ENCODE measurements around the gene DOCK1.
"Not testable (repeated sequence)": the region's sequence is repeated elsewhere in the genome, so short reads cannot be mapped to it uniquely, and the experiment has no call there.

DOCK1 gene
- 0 to 4.4 (median 0.13) reads per million in 9 experiments for total RNA-seq

DNA sequence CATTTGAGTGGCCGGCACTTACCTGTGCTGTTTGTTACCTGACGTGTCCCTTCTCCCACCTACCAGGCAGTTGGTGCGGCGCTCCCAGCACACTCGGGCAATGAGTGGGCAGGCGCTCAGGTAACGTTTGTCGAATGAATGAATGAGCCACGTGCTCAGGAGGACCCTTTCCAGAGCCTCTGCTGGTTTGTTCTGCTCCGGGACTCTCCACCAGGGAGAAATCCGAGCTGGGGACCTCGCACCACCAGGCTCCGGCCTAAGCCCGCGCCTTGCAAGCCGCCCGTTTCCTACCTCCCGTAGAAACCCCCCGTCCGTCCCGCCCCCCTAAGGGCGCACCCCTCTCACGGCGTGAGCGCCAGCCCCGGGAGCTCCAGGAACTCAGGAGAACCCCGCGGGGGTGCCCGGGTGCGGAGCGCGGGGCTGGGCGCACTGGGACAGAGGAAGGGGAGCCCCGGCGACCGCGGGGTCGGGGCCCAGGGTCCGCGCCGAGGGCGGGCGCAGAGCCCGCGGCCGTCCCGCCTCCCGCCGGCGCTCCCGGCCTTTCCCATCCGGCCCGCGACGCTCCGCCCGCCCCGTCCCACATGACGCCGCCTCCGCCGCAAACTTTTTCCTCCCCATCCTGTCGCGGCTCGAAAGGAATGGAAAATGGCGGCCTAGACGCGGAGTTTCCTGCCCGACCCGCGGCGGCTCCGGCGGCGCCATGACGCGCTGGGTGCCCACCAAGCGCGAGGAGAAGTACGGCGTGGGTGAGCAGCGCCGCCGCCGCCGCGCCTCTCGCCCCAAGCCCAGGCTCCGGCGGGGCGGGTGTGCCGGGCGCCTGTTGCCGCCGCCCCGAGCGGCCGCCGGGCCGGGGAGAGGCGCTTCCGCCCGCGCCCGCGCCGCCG lies at the start of gene DOCK1:
Gene DOCK1, plus strand, starts transcription at position 611 of the 884 bp plus-strand sequence. Its CDS starts 90 bp downstream, at position 701.
- Mint-ChIP-seq H3K27ac (no peak within 1 kb of the TSS), H3K36me3 (ENCODE audit: insufficient read depth) (no peaks in the 10 kb centered on the region), H3K4me1 (ENCODE audit: low read depth in 2 of 2) (peaks cover 0 to 5% of the 10 kb centered on the region in 2 donors), H3K27me3 (peaks cover 16 to 35% of the 10 kb centered on the region in 2 donors), H3K4me3 (peak within 1 kb of the TSS in 1 of 2 donors; percentile 68), H3K9me3 (peaks cover 5 to 11% of the 10 kb centered on the region in 2 donors)
- DNase-seq: no peak
- ATAC-seq (replicated peaks): peak; percentile 31

DNA sequence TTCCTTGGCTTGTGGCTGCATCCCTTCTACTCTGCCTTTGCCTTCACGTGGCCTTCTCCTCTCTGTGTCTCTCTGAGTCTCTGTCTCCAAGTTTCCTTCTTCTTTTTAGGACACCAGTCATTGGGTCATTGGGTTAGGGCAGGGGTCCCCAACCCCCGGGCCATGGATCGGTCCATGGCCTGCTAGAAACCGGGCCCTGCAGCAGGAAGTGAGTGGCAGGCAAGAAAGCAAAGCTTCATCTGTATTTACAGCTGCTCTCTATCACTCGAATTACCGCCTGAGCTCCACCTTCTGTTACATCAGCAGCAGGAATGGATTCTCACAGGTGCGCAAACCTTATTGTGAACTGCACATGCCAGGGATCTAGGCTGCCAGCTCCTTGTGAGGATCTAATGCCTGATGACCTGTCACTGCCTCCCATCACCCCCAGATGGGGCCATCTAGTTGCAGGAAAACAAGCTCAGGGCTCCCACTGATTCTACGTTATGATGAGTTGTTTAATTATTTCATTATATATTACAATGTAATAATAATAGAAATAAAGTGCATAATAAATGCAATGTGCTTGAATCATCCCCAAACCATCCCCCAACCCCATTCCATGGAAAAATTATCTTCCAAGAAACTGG lies 47.9 kb upstream of the DOCK1 start:
- Mint-ChIP-seq H3K36me3 (ENCODE audit: insufficient read depth) (no peaks in the 10 kb centered on the region), H3K4me3 (no peak overlapping the region)

DNA sequence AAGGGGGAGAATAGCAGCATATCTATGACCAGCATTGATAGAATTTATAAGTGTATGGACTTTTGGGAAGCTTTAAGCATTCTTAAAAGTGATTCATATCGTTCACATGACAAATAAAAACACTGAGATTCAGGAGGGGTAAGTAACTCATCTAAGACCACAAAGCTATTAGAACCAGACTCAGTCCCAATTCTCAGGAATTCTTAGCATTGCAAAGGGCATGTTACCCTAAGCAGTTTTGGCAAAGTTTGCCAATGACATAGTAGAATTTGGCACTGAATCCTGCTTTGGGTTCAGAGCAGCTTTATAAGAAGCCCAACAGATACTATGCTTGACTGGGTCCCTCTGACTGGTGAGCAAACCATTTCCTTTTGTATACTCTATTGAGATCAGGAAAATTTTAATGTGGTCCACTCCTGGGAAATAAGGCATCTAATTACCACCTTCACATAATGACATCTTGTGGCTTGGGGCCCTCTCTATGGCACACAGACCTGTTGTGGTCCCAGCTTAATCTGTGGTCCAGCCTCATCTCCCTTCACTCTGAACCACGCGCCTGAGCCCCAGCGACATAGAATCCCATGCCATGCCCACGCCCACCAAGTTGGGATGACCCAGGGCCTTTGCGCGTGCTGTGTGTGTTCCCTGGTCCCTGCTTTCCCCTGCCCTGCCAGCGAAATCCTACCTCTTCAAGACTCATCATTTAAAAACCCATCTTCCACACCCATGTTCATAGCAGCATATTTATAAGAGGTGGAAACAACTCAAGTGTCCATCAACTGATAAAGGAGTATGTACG lies 37.5 kb upstream of the DOCK1 start:
- no peak for DNase-seq
- Mint-ChIP-seq H3K4me1 (ENCODE audit: low read depth in 2 of 2) (no peaks in the 10 kb centered on the region), H3K27ac (no peak overlapping the region), H3K4me3 (no peak overlapping the region), H3K36me3 (ENCODE audit: insufficient read depth) (no peaks in the 10 kb centered on the region), H3K9me3 (peaks cover 5 to 10% of the 10 kb centered on the region in 2 donors), H3K27me3 (no peaks in the 10 kb centered on the region)
- no peak for ATAC-seq (replicated peaks)

More for the DNA sequence above, 47.9 kb upstream of the DOCK1 start:
- no peaks in the 10 kb centered on the region for H3K4me1 Mint-ChIP-seq (ENCODE audit: low read depth in 2 of 2)
- ATAC-seq (replicated peaks) (no peak), DNase-seq (no peak)
- no peak overlapping the region for H3K27ac Mint-ChIP-seq
- peaks cover 6 to 23% of the 10 kb centered on the region in 2 donors for H3K27me3 Mint-ChIP-seq
- peaks cover 7 to 19% of the 10 kb centered on the region in 2 donors for H3K9me3 Mint-ChIP-seq

DNA sequence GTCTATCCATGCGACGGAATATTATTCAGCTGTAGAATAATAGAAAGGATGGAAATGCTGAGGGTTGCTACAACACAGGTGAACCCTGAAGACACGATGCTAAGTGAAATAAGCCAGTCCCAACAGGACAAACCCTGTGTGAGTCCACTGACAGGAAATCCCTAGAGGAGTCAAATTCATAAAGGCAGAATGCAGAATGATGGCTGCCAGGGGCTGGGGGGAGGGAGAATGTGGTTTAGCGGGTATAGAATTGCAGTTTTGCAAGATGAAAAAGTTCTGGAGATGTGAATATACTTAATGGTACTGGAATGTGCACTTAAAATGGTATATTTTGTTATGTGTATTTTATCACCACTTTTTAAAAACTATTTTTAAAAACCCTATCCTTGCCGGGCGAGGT lies 36.9 kb upstream of the DOCK1 start:
- Mint-ChIP-seq H3K4me1 (ENCODE audit: low read depth in 2 of 2) (no peaks in the 10 kb centered on the region), H3K27me3 (peaks cover 0 to 2% of the 10 kb centered on the region in 2 donors), H3K9me3 (peaks cover 5 to 10% of the 10 kb centered on the region in 2 donors), H3K4me3 (no peak overlapping the region), H3K27ac (no peak overlapping the region), H3K36me3 (ENCODE audit: insufficient read depth) (no peaks in the 10 kb centered on the region)
- DNase-seq: no peak
- ATAC-seq (replicated peaks): no peak

DNA sequence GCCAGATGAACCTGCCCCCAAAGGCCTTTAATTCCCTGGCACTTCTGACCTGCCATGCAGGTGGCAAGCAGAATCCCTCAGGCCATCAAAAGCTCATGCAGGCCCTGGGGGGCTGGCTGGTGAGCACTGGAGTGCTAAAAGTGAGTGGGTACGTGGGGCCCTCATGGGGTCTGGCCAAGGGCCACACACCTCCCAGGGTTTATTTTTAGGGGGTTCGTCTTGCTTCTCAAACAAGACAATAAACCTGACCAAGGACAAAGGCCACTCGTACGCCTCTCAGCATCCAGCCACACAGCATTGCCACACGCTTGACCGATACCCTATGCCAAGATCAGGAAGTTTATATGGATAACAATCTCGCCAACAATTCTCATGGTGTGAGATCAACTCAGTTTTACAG lies 33.1 kb upstream of the DOCK1 start:
- H3K4me3 Mint-ChIP-seq: no peak overlapping the region
- no peak for ATAC-seq (replicated peaks)
- peaks cover 0 to 24% of the 10 kb centered on the region in 2 donors for H3K27me3 Mint-ChIP-seq
- peaks cover under 1 to 19% of the 10 kb centered on the region in 2 donors for H3K9me3 Mint-ChIP-seq
- no peak overlapping the region for H3K27ac Mint-ChIP-seq
- no peaks in the 10 kb centered on the region for H3K36me3 Mint-ChIP-seq (ENCODE audit: insufficient read depth)
- H3K4me1 Mint-ChIP-seq (ENCODE audit: low read depth in 2 of 2): no peaks in the 10 kb centered on the region
- DNase-seq: no peak

DNA sequence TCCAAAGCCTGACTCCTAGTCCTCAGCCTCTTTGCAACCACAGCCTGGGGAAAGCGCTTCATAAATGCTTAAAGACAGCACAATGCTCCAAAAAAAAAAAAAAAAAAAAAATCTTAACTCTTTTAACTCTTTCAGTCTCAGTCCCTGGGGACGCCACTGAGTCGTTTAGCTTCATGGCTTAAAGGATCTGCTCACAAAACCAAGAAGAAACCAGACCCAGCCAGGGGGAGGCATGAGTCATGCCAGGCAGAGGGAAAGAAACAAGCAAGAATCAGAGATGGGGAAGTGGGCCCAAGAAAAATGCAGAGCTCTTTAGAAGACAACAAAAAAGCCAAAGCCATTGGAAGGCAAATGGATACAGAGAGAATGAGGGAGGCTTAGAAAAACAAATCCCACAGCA lies 32.5 kb upstream of the DOCK1 start:
- Mint-ChIP-seq H3K4me3 (no peak overlapping the region), H3K27ac (no peak overlapping the region), H3K36me3 (ENCODE audit: insufficient read depth) (no peaks in the 10 kb centered on the region), H3K4me1 (ENCODE audit: low read depth in 2 of 2) (no peaks in the 10 kb centered on the region), H3K9me3 (peaks cover 0 to 20% of the 10 kb centered on the region in 2 donors), H3K27me3 (peaks cover 0 to 24% of the 10 kb centered on the region in 2 donors)
- no peak for ATAC-seq (replicated peaks)
- DNase-seq: no peak

DNA sequence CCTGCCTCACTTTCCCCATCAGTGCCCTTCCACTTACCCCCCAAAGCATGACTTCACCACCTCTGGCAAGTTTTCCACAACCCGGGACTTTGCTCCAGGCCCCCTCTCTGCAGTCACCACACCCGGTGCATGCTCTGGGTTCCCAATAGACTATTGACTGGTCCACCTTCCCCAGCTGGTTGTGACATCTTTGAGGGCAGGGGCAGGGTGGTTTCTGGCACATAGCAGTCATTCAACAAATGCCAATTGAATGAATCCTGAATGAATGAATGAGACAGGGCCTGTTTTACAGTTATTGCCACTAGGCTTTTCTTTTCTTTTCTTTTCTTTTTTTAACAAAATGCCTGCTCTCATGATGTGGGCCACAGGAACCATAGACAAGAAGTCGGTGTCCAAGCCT lies 28.8 kb upstream of the DOCK1 start:
- H3K4me3 Mint-ChIP-seq: no peak overlapping the region
- no peaks in the 10 kb centered on the region for H3K36me3 Mint-ChIP-seq (ENCODE audit: insufficient read depth)
- peaks cover 0 to 32% of the 10 kb centered on the region in 2 donors for H3K27me3 Mint-ChIP-seq
- DNase-seq (no peak), ATAC-seq (replicated peaks) (no peak)
- H3K4me1 Mint-ChIP-seq (ENCODE audit: low read depth in 2 of 2): no peaks in the 10 kb centered on the region
- no peak overlapping the region for H3K27ac Mint-ChIP-seq
- H3K9me3 Mint-ChIP-seq: peaks cover under 1 to 12% of the 10 kb centered on the region in 2 donors

DNA sequence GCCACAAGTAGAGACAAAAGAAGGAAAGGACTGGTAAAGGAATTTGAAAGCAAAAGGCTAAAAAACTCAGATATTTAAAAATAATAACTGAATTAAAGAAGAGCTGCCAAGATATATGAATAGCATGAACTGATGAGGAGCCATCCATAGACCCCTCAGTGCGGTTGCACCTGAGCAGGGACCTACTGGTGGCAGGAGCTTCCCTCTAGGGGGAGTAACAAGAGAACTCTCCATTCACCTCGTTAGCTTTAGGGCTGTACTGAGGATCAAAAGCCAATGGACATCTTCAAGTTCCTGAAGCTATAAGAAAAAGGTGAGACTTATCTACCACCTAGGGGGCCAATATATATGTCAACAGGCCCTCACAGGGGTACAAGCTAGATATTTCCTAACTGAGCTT lies 27.8 kb upstream of the DOCK1 start:
- no peak overlapping the region for H3K27ac Mint-ChIP-seq
- H3K4me1 Mint-ChIP-seq (ENCODE audit: low read depth in 2 of 2): no peaks in the 10 kb centered on the region
- peaks cover 0 to 32% of the 10 kb centered on the region in 2 donors for H3K27me3 Mint-ChIP-seq
- H3K9me3 Mint-ChIP-seq: peaks cover 7 to 12% of the 10 kb centered on the region in 2 donors
- no peaks in the 10 kb centered on the region for H3K36me3 Mint-ChIP-seq (ENCODE audit: insufficient read depth)
- ATAC-seq (replicated peaks) (no peak), DNase-seq (no peak)
- H3K4me3 Mint-ChIP-seq: no peak overlapping the region

DNA sequence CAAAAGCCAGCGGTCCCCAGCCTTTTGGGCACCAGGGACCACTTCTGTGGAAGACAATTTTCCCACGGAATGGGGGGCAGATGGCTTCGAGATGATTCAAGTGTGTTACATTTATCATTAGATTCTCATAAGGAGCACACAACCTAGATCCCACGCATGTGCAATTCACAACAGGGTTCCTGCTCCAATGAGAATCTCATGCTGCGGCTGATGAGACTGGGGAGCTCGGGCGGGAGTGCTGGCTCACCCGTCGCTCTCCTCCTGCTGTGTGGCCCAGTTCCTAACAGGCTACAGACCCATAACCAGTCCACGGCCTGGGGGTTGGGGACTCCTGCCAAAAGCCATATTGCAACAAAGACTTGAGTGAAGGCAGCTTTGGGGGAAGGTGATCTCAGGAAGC lies 26.6 kb upstream of the DOCK1 start:
- H3K4me3 Mint-ChIP-seq: no peak overlapping the region
- no peaks in the 10 kb centered on the region for H3K4me1 Mint-ChIP-seq (ENCODE audit: low read depth in 2 of 2)
- DNase-seq: no peak

DNA sequence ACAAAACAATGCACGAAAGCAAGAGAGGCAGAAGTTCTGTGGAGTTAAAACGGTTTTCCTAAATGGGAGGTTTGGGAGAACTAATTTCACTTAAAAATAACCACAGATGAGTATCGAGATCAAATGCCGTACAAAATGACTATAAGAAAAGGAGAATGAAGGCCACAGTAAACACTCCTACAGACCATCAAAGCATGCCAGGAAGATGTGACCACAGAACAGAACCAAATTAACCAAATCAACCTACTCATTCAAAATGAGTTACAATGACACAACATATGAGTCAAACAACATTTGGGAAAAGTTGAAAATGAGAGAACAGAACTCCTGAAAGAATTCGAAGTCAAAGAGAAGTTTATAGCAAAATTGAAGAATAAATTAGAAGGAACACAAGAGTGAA lies 24.3 kb upstream of the DOCK1 start:
- H3K4me3 Mint-ChIP-seq: no peak overlapping the region
- DNase-seq (no peak), ATAC-seq (replicated peaks) (no peak)
- peaks cover 0 to 20% of the 10 kb centered on the region in 2 donors for H3K27me3 Mint-ChIP-seq
- H3K27ac Mint-ChIP-seq: no peak overlapping the region
- H3K36me3 Mint-ChIP-seq (ENCODE audit: insufficient read depth): no peaks in the 10 kb centered on the region
- peaks cover 6 to 7% of the 10 kb centered on the region in 2 donors for H3K9me3 Mint-ChIP-seq
- no peaks in the 10 kb centered on the region for H3K4me1 Mint-ChIP-seq (ENCODE audit: low read depth in 2 of 2)

More for the DNA sequence above, 26.6 kb upstream of the DOCK1 start:
- Mint-ChIP-seq H3K9me3 (peaks cover 7 to 12% of the 10 kb centered on the region in 2 donors), H3K36me3 (ENCODE audit: insufficient read depth) (no peaks in the 10 kb centered on the region), H3K27me3 (peaks cover 0 to 27% of the 10 kb centered on the region in 2 donors), H3K27ac (no peak overlapping the region)
- no peak for ATAC-seq (replicated peaks)

DNA sequence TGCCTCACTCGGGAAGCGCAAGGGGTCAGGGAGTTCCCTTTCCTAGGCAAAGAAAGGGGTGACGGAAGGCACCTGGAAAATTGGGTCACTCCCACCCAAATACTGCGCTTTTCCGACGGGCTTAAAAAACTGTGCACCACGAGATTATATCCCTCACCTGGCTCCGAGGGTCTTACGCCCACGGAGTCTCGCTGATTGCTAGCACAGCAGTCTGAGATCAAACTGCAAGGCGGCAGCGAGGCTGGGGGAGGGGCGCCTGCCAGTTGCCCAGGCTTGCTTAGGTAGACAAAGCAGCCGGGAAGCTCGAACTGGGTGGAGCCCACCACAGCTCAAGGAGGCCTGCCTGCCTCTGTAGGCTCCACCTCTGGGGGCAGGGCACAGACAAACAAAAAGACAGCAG lies 23.2 kb upstream of the DOCK1 start:
- not testable (repeated sequence) for H3K4me1 Mint-ChIP-seq (ENCODE audit: low read depth in 2 of 2); H3K4me3 Mint-ChIP-seq; H3K9me3 Mint-ChIP-seq; H3K36me3 Mint-ChIP-seq (ENCODE audit: insufficient read depth); H3K27ac Mint-ChIP-seq; DNase-seq; H3K27me3 Mint-ChIP-seq; ATAC-seq (replicated peaks)

DNA sequence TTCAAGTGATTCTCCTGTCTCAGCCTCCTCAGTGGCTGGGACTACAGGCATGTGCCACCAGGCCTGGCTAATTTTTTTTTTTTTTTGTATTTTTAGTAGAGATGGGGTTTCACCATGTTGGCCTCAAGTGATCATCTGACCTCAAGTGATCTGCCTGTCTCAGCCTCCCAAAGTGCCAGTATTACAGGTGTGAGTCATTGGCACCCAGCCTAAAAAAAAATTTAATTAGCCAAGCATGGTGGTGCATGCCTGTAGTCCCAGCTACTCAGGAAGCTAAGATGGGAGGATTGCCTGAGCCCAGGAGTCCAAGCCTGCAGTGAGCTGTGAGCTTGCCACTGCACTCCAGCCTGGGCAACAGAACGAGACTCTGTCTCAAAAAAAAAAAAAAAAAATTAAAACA lies 16.8 kb upstream of the DOCK1 start:
- not testable (repeated sequence) for ATAC-seq (replicated peaks); H3K4me3 Mint-ChIP-seq; H3K9me3 Mint-ChIP-seq

DNA sequence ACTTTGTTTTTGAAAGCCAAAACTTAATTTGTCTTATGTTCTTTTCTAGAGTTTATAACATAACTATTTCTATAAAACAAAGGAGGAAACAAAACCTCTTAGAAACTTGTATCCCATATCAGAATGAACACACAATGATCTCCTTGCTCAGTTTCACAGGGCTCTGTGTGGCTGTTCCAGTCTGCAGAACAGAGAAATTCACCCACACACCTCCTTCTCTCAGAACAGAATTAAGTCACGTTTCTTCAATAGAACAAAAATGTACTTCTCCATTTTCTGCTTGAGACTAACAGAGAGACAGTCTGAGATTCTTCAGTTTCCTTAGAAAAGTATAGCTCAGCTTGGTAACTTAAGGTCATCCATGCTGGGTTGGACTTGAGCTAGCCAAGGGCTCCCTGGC lies 15.8 kb upstream of the DOCK1 start:
- Mint-ChIP-seq H3K9me3 (peaks cover 6 to 8% of the 10 kb centered on the region in 2 donors), H3K27me3 (no peaks in the 10 kb centered on the region), H3K27ac (no peak overlapping the region), H3K4me1 (ENCODE audit: low read depth in 2 of 2) (no peaks in the 10 kb centered on the region), H3K36me3 (ENCODE audit: insufficient read depth) (no peaks in the 10 kb centered on the region), H3K4me3 (no peak overlapping the region)
- DNase-seq (no peak), ATAC-seq (replicated peaks) (no peak)

More for the DNA sequence above, 16.8 kb upstream of the DOCK1 start:
- not testable (repeated sequence) for H3K4me1 Mint-ChIP-seq (ENCODE audit: low read depth in 2 of 2); H3K27ac Mint-ChIP-seq; DNase-seq; H3K27me3 Mint-ChIP-seq; H3K36me3 Mint-ChIP-seq (ENCODE audit: insufficient read depth)
